GM12874 (cell line): ENCODE data around the gene TOR2A.

Experiments used
- TF ChIP-seq, protein P1 (sequence below): IDR thresholded peaks from 2 replicates; pipeline ENCODE4 v1.5.1; 2011; ENCODE audit warnings: low read depth, mild to moderate bottlenecking, control low read depth, low read length, moderate library complexity; ENCODE audit not compliant: insufficient read depth

The TOR2A gene

DNA sequence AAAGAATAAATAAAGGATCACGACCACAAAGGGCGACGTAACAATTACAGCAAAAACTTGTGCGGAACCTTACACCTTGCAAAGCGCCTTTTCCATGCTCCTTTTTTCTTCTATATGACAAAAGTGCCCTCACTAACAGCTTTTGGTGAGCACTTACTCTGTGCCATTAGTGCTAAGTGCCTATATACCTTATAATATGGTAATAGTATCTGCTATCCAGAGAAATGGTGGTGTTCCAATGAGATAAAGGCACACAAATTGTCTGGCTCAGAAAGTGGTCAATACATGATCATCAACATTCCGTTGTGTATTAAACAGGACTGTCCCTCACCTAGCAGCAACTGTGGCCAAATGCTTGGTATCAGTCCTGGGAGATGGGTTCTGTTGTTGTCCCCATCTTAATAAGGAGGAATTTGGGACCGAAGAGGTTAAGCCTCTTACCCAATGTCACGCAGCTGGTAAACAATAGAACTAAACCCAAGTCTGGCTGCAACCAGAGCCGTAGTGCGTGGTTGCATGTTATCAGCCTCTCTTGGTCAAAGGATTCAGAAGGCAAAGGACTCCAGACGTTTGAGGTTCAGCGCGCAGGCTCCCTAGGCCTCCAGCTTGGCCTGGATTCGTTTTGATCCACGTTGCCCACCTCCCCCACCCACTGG, 564 bp upstream of the TOR2A start:
- TF ChIP-seq, protein P1, sequence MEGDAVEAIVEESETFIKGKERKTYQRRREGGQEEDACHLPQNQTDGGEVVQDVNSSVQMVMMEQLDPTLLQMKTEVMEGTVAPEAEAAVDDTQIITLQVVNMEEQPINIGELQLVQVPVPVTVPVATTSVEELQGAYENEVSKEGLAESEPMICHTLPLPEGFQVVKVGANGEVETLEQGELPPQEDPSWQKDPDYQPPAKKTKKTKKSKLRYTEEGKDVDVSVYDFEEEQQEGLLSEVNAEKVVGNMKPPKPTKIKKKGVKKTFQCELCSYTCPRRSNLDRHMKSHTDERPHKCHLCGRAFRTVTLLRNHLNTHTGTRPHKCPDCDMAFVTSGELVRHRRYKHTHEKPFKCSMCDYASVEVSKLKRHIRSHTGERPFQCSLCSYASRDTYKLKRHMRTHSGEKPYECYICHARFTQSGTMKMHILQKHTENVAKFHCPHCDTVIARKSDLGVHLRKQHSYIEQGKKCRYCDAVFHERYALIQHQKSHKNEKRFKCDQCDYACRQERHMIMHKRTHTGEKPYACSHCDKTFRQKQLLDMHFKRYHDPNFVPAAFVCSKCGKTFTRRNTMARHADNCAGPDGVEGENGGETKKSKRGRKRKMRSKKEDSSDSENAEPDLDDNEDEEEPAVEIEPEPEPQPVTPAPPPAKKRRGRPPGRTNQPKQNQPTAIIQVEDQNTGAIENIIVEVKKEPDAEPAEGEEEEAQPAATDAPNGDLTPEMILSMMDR, result no peak

DNA sequence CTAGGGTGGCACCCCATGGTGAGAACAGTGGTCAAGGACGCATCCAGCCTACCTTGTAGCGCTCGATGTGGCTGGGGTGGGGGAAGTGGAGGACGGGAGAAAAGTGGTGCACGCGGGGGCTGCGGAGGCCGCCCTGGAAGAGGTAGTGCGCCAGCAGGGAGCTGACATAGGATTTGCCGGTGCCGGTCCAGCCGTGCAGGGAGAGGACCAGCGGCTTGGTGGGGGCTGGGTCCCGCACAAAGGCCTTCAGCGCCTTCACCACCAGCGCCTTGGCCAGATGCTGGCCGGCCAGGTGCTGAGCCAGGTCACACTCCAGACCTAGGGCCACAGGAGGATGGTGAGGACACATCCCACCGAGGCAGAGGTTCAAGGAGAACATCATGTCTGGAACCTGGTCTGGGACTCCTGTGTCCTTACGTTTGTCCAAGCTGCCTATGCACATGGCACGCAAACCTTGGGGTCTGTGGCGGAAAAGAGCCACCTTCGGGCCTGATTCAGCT, 797 bp downstream of the TOR2A start:
- TF ChIP-seq, protein P1, result no peak

DNA sequence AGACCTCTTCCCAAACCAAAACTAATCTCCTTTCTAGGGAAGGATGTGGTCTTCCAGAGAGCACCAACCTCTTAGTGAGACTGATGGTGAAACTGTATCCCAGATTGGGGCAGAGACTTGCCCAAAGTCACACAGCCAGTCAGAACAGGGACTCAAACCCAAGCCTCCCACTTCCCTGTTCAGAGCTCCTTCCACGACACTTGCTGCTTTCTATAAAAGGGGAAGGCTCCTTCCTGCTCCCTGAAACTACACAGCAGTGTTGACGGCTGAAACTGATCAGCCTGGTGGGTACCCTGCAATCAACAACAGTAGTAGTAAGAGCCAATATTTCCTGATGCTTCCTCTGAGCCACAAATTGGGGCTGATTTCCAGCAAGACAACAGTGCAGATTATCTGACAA, 1.5 kb downstream of the TOR2A start:
- TF ChIP-seq, protein P1, result no peak

DNA sequence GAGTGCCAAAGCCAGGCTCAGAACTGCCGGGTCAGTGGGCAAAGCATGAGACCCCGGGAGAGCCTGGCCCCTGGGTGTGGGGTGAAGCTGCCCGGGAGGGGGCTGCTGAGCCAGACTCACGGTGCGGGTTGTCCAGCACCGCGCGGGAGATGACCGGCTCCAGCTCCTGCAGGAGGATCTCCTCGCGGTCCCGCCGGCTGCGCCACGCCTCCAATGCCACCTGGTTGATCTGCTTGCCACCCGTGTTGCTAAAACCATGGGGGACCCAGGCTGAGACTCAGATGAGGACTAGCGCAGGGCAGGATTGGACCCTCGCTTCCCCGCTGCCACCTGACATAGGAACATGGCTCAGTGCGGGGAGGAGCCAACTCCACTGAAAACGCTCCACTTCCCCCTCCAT, 2.6 kb downstream of the TOR2A start:
- TF ChIP-seq, protein P1, result no peak

DNA sequence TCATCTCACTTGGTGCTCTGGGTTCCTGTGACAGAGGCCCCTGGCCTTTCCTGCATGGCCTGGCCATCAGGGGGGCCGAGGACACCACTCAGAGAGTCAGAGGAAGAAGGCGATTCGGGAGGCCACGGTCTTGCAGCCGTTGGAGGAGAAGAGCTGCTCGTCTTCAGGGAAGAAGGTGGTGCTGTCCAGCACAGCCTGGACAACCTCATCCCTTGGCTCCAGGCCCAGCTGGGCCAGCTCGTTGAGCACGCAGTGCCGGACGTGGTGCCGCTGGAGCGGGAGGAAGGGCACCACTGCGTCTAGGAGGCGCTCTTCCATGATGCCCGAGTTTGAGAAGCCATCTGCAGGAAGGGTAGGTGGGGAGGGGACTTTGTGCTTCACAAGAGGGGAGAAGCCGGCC, 3.2 kb downstream of the TOR2A start:
- TF ChIP-seq, protein P1, result no peak

DNA sequence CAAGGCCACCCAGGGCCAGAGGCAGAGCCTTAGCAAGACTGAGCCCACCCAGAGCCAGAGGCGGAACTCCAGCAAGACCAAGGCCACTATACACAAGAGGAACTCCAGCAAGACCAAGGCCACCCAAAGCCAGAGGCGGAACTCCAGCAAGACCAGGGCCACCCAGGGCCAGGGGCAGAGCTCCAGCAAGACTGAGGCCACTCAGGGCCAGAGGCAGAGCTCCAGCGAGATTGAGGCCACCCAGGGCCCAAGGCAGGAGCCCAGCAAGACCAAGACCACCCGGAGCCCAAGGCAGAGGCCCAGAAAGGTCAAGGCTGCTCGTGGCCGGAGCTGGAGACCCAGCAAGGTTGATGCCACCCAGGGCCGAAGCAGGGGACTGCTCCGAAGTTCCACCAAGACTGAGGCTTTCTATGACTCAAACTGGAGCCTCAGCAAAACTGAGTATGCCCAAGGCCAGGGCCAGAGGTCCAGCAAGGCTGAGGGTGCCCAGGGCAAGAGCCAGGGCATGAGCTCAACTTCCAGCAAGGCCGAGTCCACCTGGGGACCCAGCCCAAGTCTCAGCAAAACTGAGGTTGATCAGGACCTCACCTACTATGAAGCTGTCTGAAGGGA, 4.2 kb downstream of the TOR2A start:
- TF ChIP-seq, protein P1, result no peak

DNA sequence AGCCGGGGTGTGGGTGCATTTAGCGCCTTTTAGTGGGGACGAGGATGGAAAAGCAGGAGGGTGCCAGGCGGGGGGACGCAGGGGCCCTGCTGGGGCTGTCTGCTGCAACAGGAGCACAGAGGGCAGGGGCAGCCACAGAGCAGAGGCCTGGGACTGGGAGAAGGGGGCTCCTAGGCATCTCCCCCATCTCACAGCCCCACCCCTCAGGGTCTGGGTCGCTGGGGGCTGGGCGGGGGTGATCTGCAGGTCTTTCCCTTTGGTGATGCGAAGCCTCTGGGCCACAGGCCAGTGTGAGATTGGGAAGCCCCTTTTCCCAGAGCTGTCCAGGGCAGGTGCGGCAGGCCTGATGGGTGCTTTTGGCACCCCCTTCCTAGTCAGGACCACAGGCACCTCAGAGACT, 4.8 kb downstream of the TOR2A start:
- TF ChIP-seq, protein P1, result no peak
